GM18873 (cell line): ENCODE measurements around the gene TRDMT1.

Experiments
- ATAC-seq: cut with Tn5 transposase; IDR thresholded peaks from one replicate; pipeline ENCODE4 v1.9.1; 2021; ENCODE audit warnings: mild to moderate bottlenecking, moderate library complexity, moderate number of reproducible peaks; ENCODE audit not compliant: unreplicated experiment, low FRiP score

Gene TRDMT1

DNA sequence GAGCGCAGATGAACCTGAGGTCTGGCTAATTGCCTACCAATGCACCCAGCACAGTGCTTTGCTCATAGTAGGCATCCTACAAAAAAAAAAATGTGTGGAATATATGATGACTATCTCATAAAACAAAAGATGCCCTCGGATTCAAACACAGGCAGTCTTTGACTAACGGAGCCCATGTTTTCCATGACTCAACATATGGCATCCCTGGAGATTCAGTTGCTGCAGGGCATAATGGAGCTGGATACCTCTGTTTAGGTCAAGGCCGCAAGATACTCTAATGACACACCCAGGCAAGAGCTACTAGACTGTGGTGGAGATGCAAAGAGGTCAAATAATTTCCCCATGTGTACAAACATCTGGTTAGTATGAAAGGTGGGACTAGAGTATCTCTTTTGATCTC lies 88.1 kb downstream of the TRDMT1 start:
- no peak for ATAC-seq

DNA sequence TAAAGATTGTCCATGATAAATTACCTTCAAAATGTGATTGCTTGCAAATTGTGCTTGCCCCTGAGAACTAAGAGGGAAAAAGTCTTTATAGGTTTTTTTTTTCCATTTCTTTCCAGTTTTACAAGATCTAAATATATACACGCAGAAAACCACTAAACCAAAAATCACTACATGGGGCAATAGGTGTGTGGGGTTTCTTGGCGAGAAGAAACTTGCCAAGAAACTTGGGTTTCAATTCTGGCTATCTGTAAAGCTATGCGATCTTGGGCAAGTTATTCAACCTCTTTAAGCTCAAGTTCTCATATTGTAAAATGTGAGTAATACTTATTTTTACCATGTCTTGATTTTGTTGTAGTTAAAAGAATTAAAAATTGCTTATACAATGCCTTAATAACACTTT lies 88.9 kb downstream of the TRDMT1 start:
- no peak for ATAC-seq

DNA sequence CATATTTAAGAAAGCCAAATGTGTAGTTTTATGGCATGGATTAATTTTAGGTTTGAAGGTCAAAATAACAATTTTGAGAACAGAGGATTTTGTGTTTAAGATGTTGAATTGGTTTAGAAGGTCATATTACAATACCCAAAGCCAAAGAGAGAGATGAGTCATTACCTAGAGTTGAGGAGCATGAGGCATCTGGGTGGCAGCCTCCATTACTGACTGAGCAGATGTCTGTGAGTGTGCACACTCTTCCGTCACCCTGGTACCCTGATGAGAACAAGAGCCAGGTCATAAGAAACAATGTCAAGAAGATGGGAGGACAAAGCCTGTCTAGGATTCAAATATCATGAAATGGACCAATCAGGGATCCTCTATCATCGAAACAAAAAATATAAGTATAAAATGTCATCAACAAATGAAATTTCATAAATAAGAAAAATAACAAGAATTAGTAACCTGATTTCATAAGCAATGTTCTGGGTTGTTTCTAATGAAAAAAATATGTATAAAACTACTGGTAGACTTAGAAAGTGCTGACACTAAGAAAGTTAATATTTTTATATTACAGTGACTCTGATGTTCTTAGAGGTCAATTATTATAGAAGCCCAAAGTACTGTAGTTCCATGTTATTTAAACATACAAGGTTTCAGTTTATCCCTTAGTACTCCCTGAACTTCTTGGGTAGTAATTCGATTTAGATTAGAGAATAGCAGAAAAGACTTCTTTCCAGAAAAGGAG lies 91.8 kb downstream of the TRDMT1 start:
- ATAC-seq = no peak

DNA sequence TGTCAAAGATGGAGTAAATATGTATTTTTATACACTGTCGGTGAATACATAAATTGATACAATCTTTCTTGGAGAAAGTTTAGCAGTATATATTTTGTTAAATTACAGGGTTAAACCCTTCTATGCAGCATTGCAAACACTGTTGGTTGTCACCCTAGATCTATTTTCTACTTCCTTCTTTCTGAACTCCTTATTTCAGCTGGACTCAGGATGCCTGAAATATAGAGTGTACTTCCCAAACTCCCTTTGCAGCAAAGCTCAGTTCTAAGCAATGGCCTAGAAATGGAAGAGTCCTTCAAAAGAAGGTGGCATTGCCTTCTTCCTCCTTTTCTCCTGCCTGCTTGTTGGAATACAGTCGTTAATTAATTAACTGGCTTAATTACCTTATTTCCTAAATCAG lies 92.4 kb downstream of the TRDMT1 start:
- no peak for ATAC-seq

DNA sequence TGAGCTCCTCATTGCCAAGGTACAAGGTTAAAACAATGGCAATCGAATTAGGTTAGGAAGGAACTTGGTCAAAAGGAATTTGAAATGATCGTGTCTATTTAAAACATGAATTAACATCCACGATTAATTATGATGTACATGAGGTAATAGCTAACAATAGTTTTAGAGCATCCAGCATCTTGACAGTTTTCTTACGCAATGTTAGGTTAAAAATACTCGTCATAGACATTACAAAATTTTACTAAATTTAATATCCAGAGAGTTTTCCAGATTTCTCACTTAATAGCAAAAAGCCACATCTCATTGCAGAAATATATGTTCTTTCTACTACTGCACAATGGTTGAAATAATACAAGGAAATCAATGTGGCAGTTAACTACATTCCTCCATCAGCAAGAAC lies 94.5 kb downstream of the TRDMT1 start:
- no peak for ATAC-seq

DNA sequence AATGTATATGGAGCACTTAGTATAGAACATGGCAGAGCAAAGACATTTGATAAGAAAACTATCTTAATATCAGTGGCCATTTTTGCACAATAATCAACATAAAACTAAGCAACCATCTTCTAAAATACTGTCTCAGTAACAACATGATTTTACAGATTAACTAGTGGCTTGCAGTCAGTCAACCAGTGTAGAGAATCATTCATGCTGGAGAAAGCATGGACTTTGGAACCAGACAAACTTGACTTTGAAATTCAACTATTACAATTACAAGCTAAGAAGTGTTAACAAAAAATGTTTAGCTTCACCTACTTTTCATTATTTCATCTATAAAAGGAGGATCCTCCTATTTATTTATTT lies 99.6 kb downstream of the TRDMT1 start:
- no peak for ATAC-seq

DNA sequence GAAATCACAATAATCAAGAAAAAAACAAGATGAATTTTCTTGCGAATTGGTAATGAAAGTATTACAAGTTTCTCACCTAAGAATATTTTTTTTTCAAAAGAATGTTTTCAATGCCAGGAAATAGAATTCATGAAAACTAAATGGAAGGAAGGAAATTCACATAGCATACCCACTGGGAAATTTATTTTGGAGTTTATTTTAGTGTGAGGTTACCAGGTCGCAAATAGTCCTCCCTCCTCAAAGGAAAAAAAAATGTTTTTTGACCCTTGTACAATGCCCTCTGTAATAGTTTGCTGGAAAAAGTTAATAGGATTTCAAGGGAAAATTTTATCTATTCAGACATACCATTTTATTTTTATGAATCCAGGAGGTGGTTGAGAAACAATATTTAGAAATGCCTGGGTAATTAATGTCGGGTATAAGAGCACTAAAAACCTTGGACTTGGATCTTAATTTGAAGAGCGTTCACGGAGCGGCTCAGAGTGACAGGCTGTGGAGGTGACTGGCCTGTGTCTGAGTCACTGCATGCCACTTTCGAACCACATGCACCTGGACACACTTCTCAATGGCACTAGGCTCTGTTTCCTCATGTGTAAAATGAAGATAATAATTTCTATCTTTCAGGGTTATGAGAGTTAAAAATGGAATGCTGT lies 100.1 kb downstream of the TRDMT1 start:
- ATAC-seq = no peak

DNA sequence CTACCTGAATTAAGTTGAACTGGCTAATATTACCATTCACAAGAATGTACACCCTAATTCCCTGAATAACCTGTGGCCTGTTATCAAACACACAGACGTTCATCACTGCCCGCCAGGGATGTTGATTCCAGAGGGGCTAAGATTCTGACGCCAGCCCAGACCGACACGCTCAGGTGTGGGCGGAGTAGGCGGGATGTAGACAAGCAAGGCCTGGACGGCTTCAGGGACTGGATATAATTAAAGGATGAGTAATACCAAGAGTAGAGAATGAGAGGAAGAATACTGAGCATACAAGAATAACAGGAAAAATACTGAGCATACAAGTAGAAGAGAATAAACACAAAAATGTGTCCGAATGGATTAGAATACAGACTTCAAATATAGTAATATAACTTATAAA lies 100.9 kb downstream of the TRDMT1 start:
- no peak for ATAC-seq

DNA sequence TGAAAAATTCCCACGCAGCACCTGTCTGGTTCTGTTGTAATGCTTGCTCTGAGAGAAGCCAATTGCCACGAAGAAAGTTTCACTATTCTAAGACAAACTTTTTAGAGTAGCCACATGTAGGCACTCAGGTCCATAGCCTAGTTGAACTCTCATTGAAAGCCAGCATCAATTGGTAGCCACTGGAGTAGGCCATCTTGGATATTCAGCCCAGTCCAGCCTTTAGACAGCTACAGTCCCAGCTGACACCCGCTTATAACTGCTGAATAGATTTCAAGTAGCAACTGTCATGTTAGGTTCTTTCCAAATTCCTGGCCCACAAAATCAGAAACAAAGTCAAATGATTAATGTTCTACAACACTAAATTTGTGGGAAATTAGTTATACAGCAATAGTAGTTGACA lies 103.5 kb downstream of the TRDMT1 start:
- ATAC-seq = no peak
